NCI-H2227 (cell line): ENCODE results near the gene VDAC1.
"Not testable (repeated sequence)": the region's sequence is repeated elsewhere in the genome, so short reads cannot be mapped to it uniquely, and the experiment has no call there.

ENCODE experiments used
- DNase-seq: peaks from one replicate; lab custom pipeline; 2025; ENCODE audit not compliant: unreplicated experiment; lab: John Stamatoyannopoulos, UW

VDAC1 gene

GRCh38 chr5:133969654-133970324 is 35.0 kb downstream of the VDAC1 start:
- DNase-seq = no peak

GRCh38 chr5:133968204-133968980 is 36.4 kb downstream of the VDAC1 start, which contains the start of gene C5orf15:
TSS of gene C5orf15 (minus strand) at chr5:133968625. CDS start at chr5:133968584, 41 bp downstream.
- DNase-seq = peak; percentile 95

GRCh38 chr5:133967698-133968203 is 37.0 kb downstream of the VDAC1 start:
- DNase-seq = no peak

- no peak for DNase-seq
These were observed 37.7 kb downstream of the VDAC1 start for GRCh38 chr5:133967124-133967523.

- no peak for DNase-seq
These were observed 38.7 kb downstream of the VDAC1 start for GRCh38 chr5:133966090-133966489.

GRCh38 chr5:133963493-133964128 is 41.2 kb downstream of the VDAC1 start:
- no peak for DNase-seq

- DNase-seq = no peak
These were observed 41.8 kb downstream of the VDAC1 start for GRCh38 chr5:133962801-133963476.

- DNase-seq = no peak
These were observed 42.6 kb downstream of the VDAC1 start for GRCh38 chr5:133962131-133962530.

GRCh38 chr5:133959643-133960042 is 45.1 kb downstream of the VDAC1 start:
- DNase-seq = no peak

- no peak for DNase-seq
These were observed 47.2 kb downstream of the VDAC1 start for GRCh38 chr5:133957591-133957990.

GRCh38 chr5:133957080-133957479 is 47.7 kb downstream of the VDAC1 start:
- DNase-seq = no peak

GRCh38 chr5:133956196-133956595 is 48.6 kb downstream of the VDAC1 start:
- not testable (repeated sequence) for DNase-seq

- DNase-seq = no peak
These were observed 51.1 kb downstream of the VDAC1 start for GRCh38 chr5:133953568-133954145.

GRCh38 chr5:133952729-133953567 is 51.8 kb downstream of the VDAC1 start:
- no peak for DNase-seq

GRCh38 chr5:133950821-133951612 is 53.8 kb downstream of the VDAC1 start:
- DNase-seq = no peak

- no peak for DNase-seq
These were observed 56.1 kb downstream of the VDAC1 start for GRCh38 chr5:133948721-133949120.

- no peak for DNase-seq
These were observed 57.3 kb downstream of the VDAC1 start for GRCh38 chr5:133947431-133947841.

GRCh38 chr5:133945568-133945967 is 59.2 kb downstream of the VDAC1 start:
- no peak for DNase-seq
